H1 (cell line): ENCODE measurements around the gene VPS35L. TPM values are rescaled to one million over a fixed set of nuclear protein-coding genes. Genes with fewer than 3 reads are reported as not detected.

ENCODE experiments used
- CTCF ChIA-PET: fragments of 300-600 bp; sonication (Branson Sonifier 250); formaldehyde crosslinking; loops from one replicate; lab custom pipeline; 2021; ENCODE audit not compliant: partially characterized antibody; lab: Charles Lee
- POLR2A ChIA-PET: fragments of 300-600 bp; sonication (Branson Sonifier 250); formaldehyde crosslinking; loops from one replicate; lab custom pipeline; 2021; ENCODE audit warnings: inconsistent platforms; ENCODE audit not compliant: partially characterized antibody; lab: Charles Lee
- DNase-seq, 2 experiments: peaks; one replicate each; pipeline versions ENCODE4 v3.0.0 to v3.0.0-alpha.2; 2010 to 2022; ENCODE audit warnings: low spot score in 2 of 2, low read depth in 1 of 2, mixed read lengths in 1 of 2
- FAIRE-seq: peaks from 2 replicates; lab custom pipeline; 2011; peaks lifted over from hg19 to GRCh38; lab: Jason Lieb, UNC
- H2AFZ ChIP-seq: 2 replicates; pipeline ENCODE4 v1.8.1; 2012; ENCODE audit warnings: low read length, inconsistent platforms
- H2AK5ac ChIP-seq: 2 replicates; pipeline ENCODE4 v1.6.1; 2013; ENCODE audit warnings: low read depth, low read length
- H2BK120ac ChIP-seq: replicated peaks from 2 replicates; pipeline ENCODE3; 2013; ENCODE audit warnings: low read depth, low read length, inconsistent platforms
- H2BK12ac ChIP-seq: 2 replicates; pipeline ENCODE4 v1.6.1; 2013; ENCODE audit warnings: low read depth, low read length
- H2BK15ac ChIP-seq: 2 replicates; pipeline ENCODE4 v1.6.1; 2013; ENCODE audit warnings: low read length
- H2BK20ac ChIP-seq: 2 replicates; pipeline ENCODE4 v1.6.1; 2013; ENCODE audit warnings: low read length
- H2BK5ac ChIP-seq: 2 replicates; pipeline ENCODE4 v1.6.1; 2013; ENCODE audit warnings: low read depth, low read length
- H3K14ac ChIP-seq: 2 replicates; pipeline ENCODE4 v1.6.1; 2013; ENCODE audit warnings: inconsistent platforms; ENCODE audit not compliant: insufficient read length
- H3K18ac ChIP-seq: 2 replicates; pipeline ENCODE4 v1.6.1; 2013; ENCODE audit warnings: low read length; ENCODE audit errors: extremely low read depth
- H3K23ac ChIP-seq: 2 replicates; pipeline ENCODE4 v1.6.1; 2013; ENCODE audit warnings: inconsistent platforms; ENCODE audit not compliant: insufficient read length
- H3K23me2 ChIP-seq: 2 replicates; pipeline ENCODE4 v1.6.1; 2013; ENCODE audit warnings: low read depth, low read length
- H3K27ac ChIP-seq: 2 replicates; pipeline ENCODE4 v1.6.1; 2011; ENCODE audit warnings: low read depth, low read length, inconsistent platforms
- H3K27me3 ChIP-seq, 4 experiments: replicated peaks in 1 of 4; 1 replicate in 1 of 4; 2 replicates in 3 of 4; pipeline versions ENCODE4 v1.6.1 to v1.8.1; 2011 to 2013; ENCODE audit warnings: low read length in 3 of 4, mild to moderate bottlenecking in 3 of 4, inconsistent platforms in 2 of 4, mixed read lengths in 2 of 4, moderate library complexity in 1 of 4; ENCODE audit not compliant: control insufficient read depth in 3 of 4, insufficient read depth in 3 of 4; ENCODE audit errors: extremely low read depth in 1 of 4
- H3K36me3 ChIP-seq, 4 experiments: 2 replicates each; pipeline versions ENCODE4 v1.6.1 to v1.8.1; 2011 to 2013; ENCODE audit warnings: mild to moderate bottlenecking in 4 of 4, low read length in 3 of 4, moderate library complexity in 2 of 4, control low read depth in 1 of 4, inconsistent platforms in 1 of 4; ENCODE audit not compliant: insufficient read depth in 4 of 4, control insufficient read depth in 2 of 4
- H3K4ac ChIP-seq: replicated peaks from 2 replicates; pipeline ENCODE3; 2013; ENCODE audit warnings: low read length, low read depth, mixed read lengths, inconsistent platforms; ENCODE audit not compliant: insufficient read length
- H3K4me1 ChIP-seq, 4 experiments: replicated peaks in 1 of 4; 1 replicate in 1 of 4; 2 replicates in 3 of 4; pipeline versions ENCODE4 v1.6.1 to v1.8.1; 2011 to 2013; ENCODE audit warnings: low read length in 3 of 4, inconsistent platforms in 2 of 4, mixed read lengths in 1 of 4; ENCODE audit not compliant: insufficient read depth in 4 of 4, control insufficient read depth in 3 of 4
- H3K4me2 ChIP-seq, 2 experiments: 2 replicates each; pipeline versions ENCODE4 v1.6.1 to v1.8.1; 2011 to 2013; ENCODE audit warnings: low read depth in 2 of 2, low read length in 2 of 2, control low read depth in 1 of 2, inconsistent platforms in 1 of 2, mild to moderate bottlenecking in 1 of 2; ENCODE audit not compliant: insufficient read depth in 1 of 2
- H3K4me3 ChIP-seq, 4 experiments: fragments of 200-600, 300-600 bp in 1 of 4; sonication (generic), shearing (Covaris generic), sonication (Bioruptor Twin) in 1 of 4; 2 replicates each; pipeline versions ENCODE4 v1.5.1 to v1.8.1; 2011 to 2016; ENCODE audit warnings: low read length in 4 of 4, low read depth in 3 of 4, control low read depth in 2 of 4, inconsistent platforms in 2 of 4, mild to moderate bottlenecking in 2 of 4, mixed read lengths in 1 of 4, moderate library complexity in 1 of 4; ENCODE audit not compliant: insufficient read depth in 2 of 4; ENCODE audit errors: extremely low read depth in 1 of 4
- H3K56ac ChIP-seq: replicated peaks from 2 replicates; pipeline ENCODE3; 2013; ENCODE audit warnings: low read depth, mild to moderate bottlenecking, mixed read lengths, low read length, inconsistent platforms; ENCODE audit not compliant: insufficient read length
- H3K79me1 ChIP-seq: 2 replicates; pipeline ENCODE4 v1.6.1; 2013; ENCODE audit warnings: low read depth, low read length, control low read depth
- H3K79me2 ChIP-seq, 2 experiments: 2 replicates each; pipeline versions ENCODE4 v1.6.1 to v1.8.1; 2012 to 2013; ENCODE audit warnings: low read length in 2 of 2, mild to moderate bottlenecking in 2 of 2, inconsistent platforms in 1 of 2; ENCODE audit not compliant: insufficient read depth in 2 of 2, control insufficient read depth in 1 of 2
- H3K9ac ChIP-seq, 4 experiments: replicated peaks in 1 of 4; 1 replicate in 1 of 4; 2 replicates in 3 of 4; pipeline versions ENCODE4 v1.6.1 to v1.8.1; 2011 to 2013; ENCODE audit warnings: low read depth in 3 of 4, low read length in 3 of 4, control low read depth in 2 of 4, mild to moderate bottlenecking in 2 of 4, moderate library complexity in 2 of 4, inconsistent platforms in 1 of 4; ENCODE audit errors: extremely low read depth in 1 of 4
- H3K9me3 ChIP-seq, 2 experiments: 2 replicates each; pipeline versions ENCODE4 v1.6.1 to v1.8.1; 2012 to 2013; ENCODE audit warnings: mild to moderate bottlenecking in 2 of 2, moderate library complexity in 2 of 2, control low read depth in 1 of 2, inconsistent platforms in 1 of 2, low read depth in 1 of 2, low read length in 1 of 2, mixed read lengths in 1 of 2; ENCODE audit not compliant: insufficient read depth in 2 of 2
- H4K20me1 ChIP-seq, 2 experiments: replicated peaks in 1 of 2; 2 replicates each; pipeline versions ENCODE3 to v1.8.1; 2011 to 2013; ENCODE audit warnings: inconsistent platforms in 2 of 2, low read length in 2 of 2, mild to moderate bottlenecking in 1 of 2; ENCODE audit not compliant: insufficient read depth in 2 of 2, control insufficient read depth in 1 of 2
- H4K5ac ChIP-seq: 2 replicates; pipeline ENCODE4 v1.6.1; 2013; ENCODE audit warnings: low read length, low read depth, mixed read lengths, inconsistent platforms; ENCODE audit not compliant: insufficient read length
- H4K8ac ChIP-seq: 2 replicates; pipeline ENCODE4 v1.8.0; 2013; ENCODE audit warnings: mild to moderate bottlenecking, moderate library complexity, low read length, inconsistent platforms; ENCODE audit not compliant: insufficient read depth; ENCODE audit errors: extremely low read depth
- H4K91ac ChIP-seq: replicated peaks from 2 replicates; pipeline ENCODE3; 2013; ENCODE audit warnings: low read length, mixed read lengths, inconsistent platforms; ENCODE audit not compliant: insufficient read length
- ATF3 ChIP-seq: IDR thresholded peaks from 2 replicates; pipeline ENCODE4 v1.6.1; 2011; ENCODE audit warnings: low read depth, mild to moderate bottlenecking, low read length; ENCODE audit not compliant: insufficient read depth
- BACH1 ChIP-seq: IDR thresholded peaks from 2 replicates; pipeline ENCODE4 v1.6.1; 2012; ENCODE audit warnings: low read length, improper control_type of control experiment
- BCL11A ChIP-seq, 2 experiments: IDR thresholded peaks; one replicate each; pipeline ENCODE4 v1.6.1; 2011; ENCODE audit warnings: low read depth in 2 of 2, low read length in 2 of 2, mild to moderate bottlenecking in 2 of 2
- MAFK ChIP-seq: IDR thresholded peaks from 2 replicates; pipeline ENCODE4 v1.6.1; 2012; ENCODE audit warnings: low read depth, mild to moderate bottlenecking, improper control_type of control experiment, low read length
- NANOG ChIP-seq: IDR thresholded peaks from 2 replicates; pipeline ENCODE4 v1.6.1; 2011; ENCODE audit warnings: low read length, low read depth, mild to moderate bottlenecking, inconsistent platforms; ENCODE audit not compliant: insufficient read depth, poor library complexity, severe bottlenecking
- SRF ChIP-seq: IDR thresholded peaks from 2 replicates; pipeline ENCODE4 v1.6.1; 2011; ENCODE audit warnings: mild to moderate bottlenecking, low read depth, low read length, moderate library complexity
- WGBS, 2 experiments: shearing (Covaris generic) in 1 of 2; methylation state at CpG; one replicate each; pipeline versions ENCODE4 v1.1.6 to v1.1.7; 2013 to 2015; ENCODE audit warnings: low lambda C conversion rate in 2 of 2, mixed read lengths in 2 of 2, inconsistent platforms in 1 of 2, low coverage in 1 of 2, missing lambda C conversion rate in 1 of 2; ENCODE audit not compliant: insufficient replicate concordance in 2 of 2, insufficient coverage in 1 of 2, insufficient read length in 1 of 2; ENCODE audit errors: extremely low coverage in 1 of 2, missing lambda C conversion rate in 1 of 2; 5-methylcytosine and 5-hydroxymethylcytosine counted together
- polyA plus RNA-seq, 7 experiments: library from polyadenylated mRNA; depleted of rRNA in 3 of 7; stranded (reverse) in 5 of 7; unstranded in 2 of 7; fragments of >200 nt in 5 of 7; fragments of 200-250 nt in 2 of 7; gene quantifications; 1 replicate in 5 of 7; 2 replicates in 1 of 7; 4 replicates in 1 of 7; pipeline versions ENCODE4 v1.2.1 to v1.2.3, GENCODE V29; 2011 to 2013; ENCODE audit warnings: missing spikeins in 2 of 7, mixed read lengths in 2 of 7
- total RNA-seq: library from RNA; stranded (reverse); fragmentation: NEBNext Ultra II Directional; extraction: Animal tissue kit (Norgen Biotek cat#: 25700); gene quantifications from 2 replicates; pipeline ENCODE4 v1.2.1, GENCODE V29; 2021
- TF ChIP-seq, protein P1 (sequence below): IDR thresholded peaks from 2 replicates; pipeline ENCODE4 v1.6.1; 2012; ENCODE audit warnings: inconsistent platforms

VPS35L gene
- total and polyA plus RNA-seq, 2 of the 8 experiments (the other 6 are each of a cell fraction or from before 2014, with no cell fraction given), result 31.5 to 57.1 TPM

DNA sequence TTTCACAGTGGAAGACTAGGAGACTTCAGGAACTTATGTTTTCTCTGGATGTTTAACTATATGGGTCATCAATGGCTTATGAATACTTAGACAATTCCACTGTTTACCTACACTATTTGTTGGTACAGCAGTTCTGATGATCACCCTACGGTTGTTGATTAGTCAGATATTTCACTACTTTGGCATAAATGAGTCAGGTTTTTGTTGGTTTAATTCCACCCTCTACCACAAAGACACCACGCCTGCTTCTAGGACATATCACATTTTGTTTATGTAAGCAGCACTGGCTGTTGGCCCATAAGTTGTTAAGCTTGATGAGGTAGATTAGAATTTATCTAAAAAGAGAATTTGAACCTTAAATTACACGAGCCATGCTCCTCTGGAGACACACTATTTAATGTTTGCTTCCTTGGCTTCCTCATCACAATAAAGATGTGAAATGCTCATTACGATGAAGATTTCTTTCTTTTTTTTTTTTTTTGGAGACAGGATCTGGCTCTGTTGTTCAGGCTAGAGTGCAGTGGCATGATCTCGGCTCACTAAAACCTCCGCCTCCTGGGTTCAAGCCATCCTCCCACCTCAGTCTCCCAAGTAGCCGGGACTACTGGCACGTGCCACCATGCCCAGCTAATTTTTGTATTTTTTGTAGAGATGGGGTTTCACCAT is 37.9 kb upstream of the VPS35L start:
- no peak for DNase-seq
- Histone ChIP-seq H3K4me1 (peaks cover 2 to 10% (median 5%) of the 10 kb centered on the region in 4 experiments; a peak in 5 of 7 replicates), H3K79me1 (no peaks in the 10 kb centered on the region; the same call in 1 of the 2 replicates), H3K23ac (no peak overlapping the region), H4K8ac (no peak overlapping the region), H3K4me3 (no peak overlapping the region), H4K20me1 (peaks cover 2 to 5% of the 10 kb centered on the region in 2 experiments), H2AK5ac (no peak overlapping the region), H2BK12ac (no peak overlapping the region), H3K14ac (no peak overlapping the region), H3K79me2 (peaks cover 3 to 50% of the 10 kb centered on the region in 2 experiments; a peak in 3 of 4 replicates), H2BK20ac (no peak overlapping the region), H2AFZ (no peak overlapping the region), H2BK5ac (no peak overlapping the region), H3K18ac (no peak overlapping the region), H2BK120ac (no peak overlapping the region), H3K23me2 (peaks cover 3% of the 10 kb centered on the region), H3K56ac (no peak overlapping the region), H3K9ac (no peak overlapping the region), H3K27me3 (peaks cover 0 to 1% (median 0%) of the 10 kb centered on the region in 4 experiments; a peak in 1 of 7 replicates), H3K27ac (no peak overlapping the region), H3K9me3 (no peaks in the 10 kb centered on the region), H4K5ac (no peak overlapping the region), H3K4me2 (no peak overlapping the region), H3K36me3 (peaks cover 0 to 33% (median 14%) of the 10 kb centered on the region in 4 experiments; a peak in 5 of 8 replicates), H2BK15ac (no peak overlapping the region), H4K91ac (no peak overlapping the region), H3K4ac (no peak overlapping the region)
- no peak for TF ChIP-seq MAFK
- TF ChIP-seq, protein P1, sequence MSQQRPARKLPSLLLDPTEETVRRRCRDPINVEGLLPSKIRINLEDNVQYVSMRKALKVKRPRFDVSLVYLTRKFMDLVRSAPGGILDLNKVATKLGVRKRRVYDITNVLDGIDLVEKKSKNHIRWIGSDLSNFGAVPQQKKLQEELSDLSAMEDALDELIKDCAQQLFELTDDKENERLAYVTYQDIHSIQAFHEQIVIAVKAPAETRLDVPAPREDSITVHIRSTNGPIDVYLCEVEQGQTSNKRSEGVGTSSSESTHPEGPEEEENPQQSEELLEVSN, result no peak
- no peak for TF ChIP-seq NANOG
- TF ChIP-seq SRF, result no peak
- no peak for TF ChIP-seq BCL11A (IDR thresholded peaks at IDR 0.05; ENCODE audit: low read depth in 2 of 2, low read length in 2 of 2)
- TF ChIP-seq BACH1, result no peak
- TF ChIP-seq ATF3, result no peak
- FAIRE-seq, result no peak
- ChIA-PET POLR2A (interaction anchor here (1.9 kb wide), 1 partner anchor 38 kb away, joined by 4 read pairs; the partner anchor contains the start of gene VPS35L), CTCF (interaction anchor here (0.5 kb wide), 1 partner anchor 248 kb away, joined by 5 read pairs; no protein-coding TSS in a partner anchor)
- 86% methylated on average over 7 of the region's 8 CpGs; no CpG with 5 or more reads in 1 of the 2 experiments for WGBS, 2 experiments
